Esophagus squamous epithelium (tissue), 5 donors: ENCODE results near the gene TRAPPC10. TPM values are rescaled to one million over a fixed set of nuclear protein-coding genes. Genes with fewer than 3 reads are reported as not detected.

Experiments used
- DNase-seq: peaks from one replicate; lab custom pipeline; 2025; lab: John Stamatoyannopoulos, UW
- H3K27ac ChIP-seq, 4 donors: fragments of 200-600 bp; sonication (generic); one replicate each; pipeline ENCODE4 v1.5.1; 2016 to 2019; ENCODE audit warnings: mild to moderate bottlenecking in 1 of 4
- H3K27me3 ChIP-seq, 4 donors: fragments of 200-600 bp; sonication (generic); 1 replicate in 3 of 4; 2 replicates in 1 of 4; pipeline versions ENCODE4 v1.5.1 to v1.6.0; 2017 to 2021; ENCODE audit warnings: antibody characterized with exemption in 1 of 4
- H3K36me3 ChIP-seq, 3 donors: fragments of 200-600 bp; sonication (generic); one replicate each; pipeline ENCODE4 v1.5.1; 2016 to 2019
- H3K4me1 ChIP-seq, 3 donors: fragments of 200-600 bp; sonication (generic); one replicate each; pipeline ENCODE4 v1.5.1; 2017 to 2019
- H3K4me3 ChIP-seq, 4 donors: fragments of 200-600 bp; sonication (generic); 1 replicate in 3 of 4; 2 replicates in 1 of 4; pipeline ENCODE4 v1.5.1; 2016 to 2019; ENCODE audit warnings: mild to moderate bottlenecking in 2 of 4, moderate library complexity in 1 of 4
- H3K9me3 ChIP-seq, 3 donors: fragments of 200-600 bp; sonication (generic); one replicate each; pipeline ENCODE4 v1.5.1; 2016 to 2019
- CTCF ChIP-seq, 6 experiments: fragments of 450-650 bp in 4 of 6; fragments of 200-600 bp in 2 of 6; sonication (generic) in 2 of 6; IDR thresholded peaks; one replicate each; pipeline ENCODE4 v1.5.1; 2016 to 2019; ENCODE audit warnings: antibody characterized with exemption in 6 of 6, mild to moderate bottlenecking in 4 of 6, moderate library complexity in 4 of 6
- POLR2A ChIP-seq, 4 donors: fragments of 450-650 bp; IDR thresholded peaks; one replicate each; pipeline ENCODE4 v1.6.1; 2017; ENCODE audit warnings: antibody characterized with exemption in 4 of 4, mild to moderate bottlenecking in 4 of 4, moderate library complexity in 3 of 4
- WGBS, 2 donors: methylation state at CpG; one replicate each; pipeline ENCODE4 v1.1.5; 2018; 5-methylcytosine and 5-hydroxymethylcytosine counted together
- intact Hi-C: fragments of 100-400 bp; cut with DNase I; formaldehyde crosslinking; loops from one replicate; pipeline ENCODE4 v1.15.0; 2022
- total RNA-seq, 4 donors: library from RNA; depleted of rRNA; stranded (reverse); fragments of >200 nt; gene quantifications; one replicate each; pipeline ENCODE4 v1.1.0, GENCODE V29; 2016
- donor health status: DM: yes; HTN: yes; CAD: no.

Gene TRAPPC10
- total RNA-seq, 4 donors from 2014 or later, result 16.8 to 26.6 (median 20.7) TPM

- intact Hi-C loops, result loop anchor here (5.0 kb wide), 1 partner anchor 32 kb away; no protein-coding TSS in a partner anchor
- Histone ChIP-seq H3K27ac (no peak overlapping the region), H3K36me3 (peaks cover 0 to 71% (median 4%) of the 10 kb centered on the region in 3 donors), H3K27me3 (no peaks in the 10 kb centered on the region), H3K4me3 (no peak overlapping the region), H3K9me3 (no peaks in the 10 kb centered on the region), H3K4me1 (peaks cover 0 to 23% (median 6%) of the 10 kb centered on the region in 3 donors)
- no peak for TF ChIP-seq POLR2A (IDR thresholded peaks at IDR 0.05)
- no peak for TF ChIP-seq CTCF (IDR thresholded peaks at IDR 0.05)
- 87 to 96% methylated on average over 3 of the region's 3 CpGs for WGBS, 2 donors
- DNase-seq, result no peak
Measured at GRCh38 chr21:44049606-44050005, 37.5 kb downstream of the TRAPPC10 start.

- no peak overlapping the region for H3K27ac ChIP-seq
- intact Hi-C loops, result loop anchor here (5.0 kb wide), 1 partner anchor 33 kb away; no protein-coding TSS in a partner anchor
- no peaks in the 10 kb centered on the region for H3K27me3 ChIP-seq
- H3K9me3 ChIP-seq, result no peaks in the 10 kb centered on the region
- DNase-seq, result no peak
- H3K4me3 ChIP-seq, result no peak overlapping the region
- H3K36me3 ChIP-seq, result peaks cover 0 to 71% (median 4%) of the 10 kb centered on the region in 3 donors
- H3K4me1 ChIP-seq, result peaks cover 0 to 23% (median 6%) of the 10 kb centered on the region in 3 donors
- TF ChIP-seq POLR2A (IDR thresholded peaks at IDR 0.05) (no peak), CTCF (IDR thresholded peaks at IDR 0.05) (no peak)
- WGBS, 2 donors, result 85% methylated on average over 4 of the region's 5 CpGs; no CpG with 5 or more reads in 1 of the 2 donors
Measured at GRCh38 chr21:44050276-44050675, 38.2 kb downstream of the TRAPPC10 start.

- no peak for TF ChIP-seq CTCF (IDR thresholded peaks at IDR 0.05)
- Histone ChIP-seq H3K4me3 (no peak overlapping the region), H3K27me3 (no peaks in the 10 kb centered on the region), H3K27ac (peak overlapping the region in 3 of 4 donors; percentile 48 to 73 (median 62)), H3K36me3 (peaks cover 4 to 83% (median 9%) of the 10 kb centered on the region in 3 donors), H3K4me1 (peaks cover 0 to 23% (median 6%) of the 10 kb centered on the region in 3 donors), H3K9me3 (no peaks in the 10 kb centered on the region)
- 80 to 100% methylated on average over 2 to 6 of the region's 11 CpGs for WGBS, 2 donors
- intact Hi-C loops, result loop anchor here (5.0 kb wide), 1 partner anchor 34 kb away; no protein-coding TSS in a partner anchor
- no peak for DNase-seq
Measured at GRCh38 chr21:44051462-44051941, 39.4 kb downstream of the TRAPPC10 start.

GRCh38 chr21:44052071-44052829 is 40.1 kb downstream of the TRAPPC10 start:
- Histone ChIP-seq H3K9me3 (no peaks in the 10 kb centered on the region), H3K27me3 (no peaks in the 10 kb centered on the region), H3K27ac (peak overlapping the region in 3 of 4 donors; percentile 48 to 73 (median 62)), H3K4me3 (no peak overlapping the region), H3K36me3 (peaks cover 0 to 83% (median 12%) of the 10 kb centered on the region in 3 donors), H3K4me1 (peaks cover 0 to 23% (median 6%) of the 10 kb centered on the region in 3 donors)
- no peak for TF ChIP-seq CTCF (IDR thresholded peaks at IDR 0.05)
- 69 to 77% methylated on average over 11 to 12 of the region's 14 CpGs for WGBS, 2 donors
- intact Hi-C loops, result loop anchor here (5.0 kb wide), 1 partner anchor 35 kb away; no protein-coding TSS in a partner anchor
- DNase-seq, result no peak

GRCh38 chr21:44052830-44053226 is 40.7 kb downstream of the TRAPPC10 start:
- intact Hi-C loops, result loop anchor here (5.0 kb wide), 1 partner anchor 36 kb away; no protein-coding TSS in a partner anchor
- H3K4me1 ChIP-seq, result peaks cover 0 to 21% (median 6%) of the 10 kb centered on the region in 3 donors
- H3K4me3 ChIP-seq, result no peak overlapping the region
- peaks cover 0 to 87% (median 15%) of the 10 kb centered on the region in 3 donors for H3K36me3 ChIP-seq
- H3K9me3 ChIP-seq, result no peaks in the 10 kb centered on the region
- no peaks in the 10 kb centered on the region for H3K27me3 ChIP-seq
- H3K27ac ChIP-seq, result peak overlapping the region in 1 of 4 donors; percentile 73
- WGBS, 2 donors, result 80 to 88% methylated on average over 6 of the region's 6 CpGs
- no peak for DNase-seq
- TF ChIP-seq CTCF (IDR thresholded peaks at IDR 0.05) (no peak), POLR2A (IDR thresholded peaks at IDR 0.05) (no peak)
